A549 treated with GW870086 at 1 μM for 4 hours (cell line): Measurements from ENCODE around the gene GTF3C5. TPM values are rescaled to one million over a fixed set of nuclear protein-coding genes. Genes with fewer than 3 reads are reported as not detected.

Experiments
- total RNA-seq: library from RNA; stranded (reverse); fragments of 200-300 nt; extraction: Qiagen RNA extraction; gene quantifications from 5 replicates; pipeline ENCODE4 v1.2.3, GENCODE V29; 2022; ENCODE audit warnings: low read depth

Gene GTF3C5, protein sequence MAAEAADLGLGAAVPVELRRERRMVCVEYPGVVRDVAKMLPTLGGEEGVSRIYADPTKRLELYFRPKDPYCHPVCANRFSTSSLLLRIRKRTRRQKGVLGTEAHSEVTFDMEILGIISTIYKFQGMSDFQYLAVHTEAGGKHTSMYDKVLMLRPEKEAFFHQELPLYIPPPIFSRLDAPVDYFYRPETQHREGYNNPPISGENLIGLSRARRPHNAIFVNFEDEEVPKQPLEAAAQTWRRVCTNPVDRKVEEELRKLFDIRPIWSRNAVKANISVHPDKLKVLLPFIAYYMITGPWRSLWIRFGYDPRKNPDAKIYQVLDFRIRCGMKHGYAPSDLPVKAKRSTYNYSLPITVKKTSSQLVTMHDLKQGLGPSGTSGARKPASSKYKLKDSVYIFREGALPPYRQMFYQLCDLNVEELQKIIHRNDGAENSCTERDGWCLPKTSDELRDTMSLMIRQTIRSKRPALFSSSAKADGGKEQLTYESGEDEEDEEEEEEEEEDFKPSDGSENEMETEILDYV
- total RNA-seq: 57.7 to 66.6 TPM (median 61.8 TPM) in 5 replicates

DNA sequence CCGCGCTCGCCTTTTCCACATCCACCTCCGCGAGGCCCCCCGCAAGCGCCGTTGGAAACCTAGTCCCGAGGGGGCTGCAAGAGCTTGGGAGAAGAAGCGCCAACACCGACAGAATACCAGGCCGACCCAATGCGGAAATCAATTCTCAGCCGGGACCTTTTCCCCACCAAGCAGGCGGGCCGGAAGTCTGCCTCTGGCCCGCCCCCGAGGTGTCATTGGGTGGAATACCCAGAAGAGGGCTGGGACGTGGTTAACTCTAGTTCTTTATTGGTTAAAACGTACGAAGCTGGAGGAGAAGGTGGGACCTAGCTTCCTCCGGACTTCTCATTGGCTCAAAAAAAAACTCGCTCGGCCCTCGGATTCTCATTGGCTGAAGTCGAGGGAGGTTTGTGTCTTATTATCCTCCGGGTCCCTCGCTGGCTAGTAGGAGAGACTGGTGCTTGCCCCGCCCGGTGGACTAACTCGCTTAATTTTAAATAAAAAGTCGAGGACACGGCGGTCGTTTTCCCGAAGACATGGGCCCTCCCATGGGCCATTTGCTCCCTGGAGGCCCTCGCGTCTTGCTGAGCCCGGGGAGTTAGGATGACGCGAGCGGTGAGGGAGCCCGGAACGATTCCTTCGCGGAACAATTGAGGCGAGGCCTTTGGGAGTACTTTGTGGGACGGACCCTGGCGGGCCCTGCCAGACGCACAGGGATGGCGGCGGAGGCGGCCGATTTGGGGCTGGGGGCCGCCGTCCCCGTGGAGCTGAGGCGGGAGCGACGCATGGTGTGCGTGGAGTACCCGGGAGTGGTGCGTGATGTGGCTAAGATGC lies at the start of gene GTF3C5:
GTF3C5 (plus strand) TSS at position 681 of the 813 bp plus-strand sequence; CDS start at position 696, 15 bp downstream.

DNA sequence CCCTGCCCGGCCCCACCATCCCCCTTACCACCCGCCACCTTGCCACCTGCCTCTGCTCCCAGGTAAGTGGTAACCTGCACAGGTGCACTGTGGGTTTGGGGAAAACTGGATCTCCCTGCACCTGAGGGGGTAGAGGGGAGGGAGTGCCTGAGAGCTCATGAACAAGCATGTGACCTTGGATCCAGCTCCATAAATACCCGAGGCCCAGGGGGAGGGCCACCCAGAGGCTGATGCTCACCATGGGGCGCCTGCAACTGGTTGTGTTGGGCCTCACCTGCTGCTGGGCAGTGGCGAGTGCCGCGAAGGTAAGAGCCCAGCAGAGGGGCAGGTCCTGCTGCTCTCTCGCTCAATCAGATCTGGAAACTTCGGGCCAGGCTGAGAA lies 31.0 kb downstream of the GTF3C5 start, which contains the start of gene CEL:
CEL (plus strand) TSS at position 218 of the 382 bp plus-strand sequence; CDS start at position 240, 22 bp downstream.

Other genes starting within 250 kb of the GTF3C5 start
- gene AK8, start 152.7 kb upstream of the GTF3C5 start, total RNA-seq: 0.79 to 1.4 TPM (median 1.1 TPM) in 5 replicates
- 4.1 to 5.3 TPM (median 4.9 TPM) in 5 replicates for gene SPACA9, start 152.1 kb upstream of the GTF3C5 start, total RNA-seq
- gene TSC1, start 86.4 kb upstream of the GTF3C5 start, total RNA-seq: 13.7 to 18.1 TPM (median 15.4 TPM) in 5 replicates
- gene GFI1B, start 52.3 kb upstream of the GTF3C5 start, total RNA-seq: not detected in 5 replicates
- 0.46 to 0.71 TPM (median 0.63 TPM) in 5 replicates for gene CEL, start 31.0 kb downstream of the GTF3C5 start, total RNA-seq
- gene RALGDS, start 90.2 kb downstream of the GTF3C5 start, total RNA-seq: 22.0 to 27.2 TPM (median 25.6 TPM) in 5 replicates
- gene GBGT1, start 132.9 kb downstream of the GTF3C5 start, total RNA-seq: 1.7 to 2.8 TPM (median 2.4 TPM) in 5 replicates
- gene OBP2B, start 178.3 kb downstream of the GTF3C5 start, total RNA-seq: not detected in 5 replicates
- not detected in 5 replicates for gene ABO, start 244.2 kb downstream of the GTF3C5 start, total RNA-seq